Memory B cell (primary cell): ENCODE results near the gene TGFBI.
A peak's percentile ranks its signal among the peaks of the same experiment; 100 is the strongest.

Experiments used
- ATAC-seq: fragments of 150-1000 bp; cut with Tn5 transposase; 2 replicates; pipeline ENCODE4 v1.10.0; 2021; ENCODE audit warnings: low read depth, mild to moderate bottlenecking, moderate library complexity
- DNase-seq, 2 donors: peaks; one replicate each; pipeline ENCODE4 v3.0.0; 2022; ENCODE audit warnings: low spot score in 2 of 2
- H3K27ac Mint-ChIP-seq: one replicate; pipeline ENCODE4 v1.8.0; 2022; ENCODE audit warnings: mild to moderate bottlenecking, moderate library complexity, mixed read lengths
- H3K27me3 Mint-ChIP-seq: one replicate; pipeline ENCODE4 v1.8.0; 2022; ENCODE audit warnings: mixed read lengths
- H3K36me3 Mint-ChIP-seq: one replicate; pipeline ENCODE4 v1.8.0; 2022; ENCODE audit warnings: mild to moderate bottlenecking, mixed read lengths
- H3K4me1 Mint-ChIP-seq: one replicate; pipeline ENCODE4 v1.8.0; 2022; ENCODE audit warnings: mixed read lengths
- H3K4me3 Mint-ChIP-seq: one replicate; pipeline ENCODE4 v1.8.0; 2022; ENCODE audit warnings: mild to moderate bottlenecking, moderate library complexity, mixed read lengths
- H3K9me3 Mint-ChIP-seq: one replicate; pipeline ENCODE4 v1.8.0; 2022; ENCODE audit warnings: mixed read lengths

TGFBI gene

DNA sequence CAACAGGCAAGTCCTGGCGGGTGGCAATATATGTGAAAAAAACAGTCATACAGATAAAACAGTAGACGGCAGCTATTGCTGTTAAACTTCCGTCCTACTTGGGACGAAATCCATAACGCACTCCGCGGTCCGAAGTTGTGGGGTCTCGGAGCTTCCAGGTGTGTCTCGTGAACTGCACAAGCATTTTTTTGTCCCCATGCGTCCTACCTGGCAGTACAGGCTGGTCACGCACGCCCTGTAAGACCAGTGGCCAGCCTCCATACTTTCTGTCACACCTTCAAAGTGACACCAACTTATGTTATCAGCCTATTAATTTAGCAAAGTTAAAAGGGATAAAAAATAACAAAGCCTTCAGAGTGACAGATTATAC lies 51.3 kb downstream of the TGFBI start:
- Mint-ChIP-seq H3K4me3 (peak overlapping the region; percentile 76), H3K27ac (no peak overlapping the region), H3K27me3 (peaks cover 13% of the 10 kb centered on the region), H3K4me1 (peaks cover 7% of the 10 kb centered on the region), H3K9me3 (no peaks in the 10 kb centered on the region), H3K36me3 (no peaks in the 10 kb centered on the region)
- ATAC-seq (peak; percentile 9), DNase-seq (no peak)

- Mint-ChIP-seq H3K27ac (no peak overlapping the region), H3K36me3 (no peaks in the 10 kb centered on the region), H3K27me3 (peaks cover 13% of the 10 kb centered on the region), H3K9me3 (no peaks in the 10 kb centered on the region), H3K4me1 (peaks cover 7% of the 10 kb centered on the region), H3K4me3 (peak overlapping the region; percentile 76)
- DNase-seq: peak; percentile 41 to 43
- peak; percentile 96 for ATAC-seq
Observed at GRCh38 chr5:136080483-136081216, 51.9 kb downstream of the TGFBI start.

GRCh38 chr5:136081217-136081591 lies 52.4 kb downstream of the TGFBI start:
- no peak overlapping the region for H3K4me3 Mint-ChIP-seq
- H3K27ac Mint-ChIP-seq: no peak overlapping the region
- ATAC-seq: no peak

DNA sequence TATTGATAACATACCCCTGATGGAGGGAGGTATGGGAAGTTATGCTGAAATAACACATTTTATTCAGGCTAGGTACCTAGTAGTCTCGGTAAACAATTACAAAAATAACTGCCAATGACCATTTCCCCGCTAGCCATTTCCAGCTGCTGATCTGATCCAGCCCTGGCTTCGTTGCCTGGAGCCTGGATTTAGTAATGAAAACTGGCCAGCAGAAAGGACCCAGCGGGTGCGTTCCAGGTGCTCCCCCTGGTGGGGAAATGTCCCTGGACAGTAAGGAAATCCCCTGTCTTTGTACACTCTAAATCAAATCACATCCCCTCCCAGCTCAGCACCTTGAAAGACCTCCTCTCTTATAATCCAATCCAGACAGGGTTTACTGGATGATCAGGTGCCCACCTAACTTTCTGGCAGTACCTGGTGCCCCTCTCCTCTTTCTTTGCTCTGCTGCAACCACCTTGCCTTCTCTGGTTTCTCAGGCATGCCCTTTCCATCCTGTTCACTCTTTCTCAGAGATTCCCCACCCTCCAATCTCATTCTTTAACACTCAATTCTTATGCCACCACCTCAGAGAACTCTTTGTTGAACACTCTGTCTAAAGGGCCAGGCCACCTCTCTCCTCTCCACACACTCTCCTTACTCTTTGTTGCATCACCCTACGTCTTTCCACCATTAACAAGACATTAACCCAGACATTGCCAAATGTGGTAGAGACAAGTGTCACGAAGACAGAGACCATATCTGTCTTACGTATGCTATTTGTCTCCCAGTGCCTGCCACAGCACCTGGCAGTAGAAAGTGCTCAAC lies 53.8 kb downstream of the TGFBI start:
- Mint-ChIP-seq H3K4me1 (peaks cover 7% of the 10 kb centered on the region), H3K9me3 (no peaks in the 10 kb centered on the region), H3K27me3 (peaks cover 12% of the 10 kb centered on the region), H3K36me3 (no peaks in the 10 kb centered on the region), H3K4me3 (no peak overlapping the region), H3K27ac (no peak overlapping the region)
- ATAC-seq: no peak
- peak; percentile 25 to 51 for DNase-seq

More at GRCh38 chr5:136081217-136081591, 52.4 kb downstream of the TGFBI start:
- DNase-seq: no peak
- peaks cover 13% of the 10 kb centered on the region for H3K27me3 Mint-ChIP-seq
- peaks cover 7% of the 10 kb centered on the region for H3K4me1 Mint-ChIP-seq
- no peaks in the 10 kb centered on the region for H3K36me3 Mint-ChIP-seq
- H3K9me3 Mint-ChIP-seq: no peaks in the 10 kb centered on the region

DNA sequence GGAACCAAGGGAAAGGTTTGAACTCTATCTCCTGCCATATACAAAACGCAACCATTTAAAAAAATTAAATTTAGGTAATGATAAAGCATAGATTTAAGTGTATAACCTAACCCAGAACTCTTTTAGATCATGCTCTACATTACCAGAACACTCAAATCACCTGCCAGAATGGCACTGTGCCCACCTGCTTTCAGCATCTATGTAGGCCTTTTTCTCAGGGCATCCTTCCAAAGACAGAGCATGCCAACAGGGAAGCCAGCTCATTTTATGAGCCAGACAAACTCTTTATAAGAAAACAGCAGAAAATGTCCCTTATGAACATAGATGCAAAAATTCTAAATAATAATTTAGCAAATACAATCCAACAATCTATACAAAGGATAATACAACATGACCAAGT lies 55.9 kb downstream of the TGFBI start:
- DNase-seq (no peak), ATAC-seq (no peak)
- no peak overlapping the region for H3K27ac Mint-ChIP-seq
- no peak overlapping the region for H3K4me3 Mint-ChIP-seq
- H3K9me3 Mint-ChIP-seq: no peaks in the 10 kb centered on the region
- peaks cover 6% of the 10 kb centered on the region for H3K4me1 Mint-ChIP-seq
- peaks cover 3% of the 10 kb centered on the region for H3K27me3 Mint-ChIP-seq
- H3K36me3 Mint-ChIP-seq: no peaks in the 10 kb centered on the region

DNA sequence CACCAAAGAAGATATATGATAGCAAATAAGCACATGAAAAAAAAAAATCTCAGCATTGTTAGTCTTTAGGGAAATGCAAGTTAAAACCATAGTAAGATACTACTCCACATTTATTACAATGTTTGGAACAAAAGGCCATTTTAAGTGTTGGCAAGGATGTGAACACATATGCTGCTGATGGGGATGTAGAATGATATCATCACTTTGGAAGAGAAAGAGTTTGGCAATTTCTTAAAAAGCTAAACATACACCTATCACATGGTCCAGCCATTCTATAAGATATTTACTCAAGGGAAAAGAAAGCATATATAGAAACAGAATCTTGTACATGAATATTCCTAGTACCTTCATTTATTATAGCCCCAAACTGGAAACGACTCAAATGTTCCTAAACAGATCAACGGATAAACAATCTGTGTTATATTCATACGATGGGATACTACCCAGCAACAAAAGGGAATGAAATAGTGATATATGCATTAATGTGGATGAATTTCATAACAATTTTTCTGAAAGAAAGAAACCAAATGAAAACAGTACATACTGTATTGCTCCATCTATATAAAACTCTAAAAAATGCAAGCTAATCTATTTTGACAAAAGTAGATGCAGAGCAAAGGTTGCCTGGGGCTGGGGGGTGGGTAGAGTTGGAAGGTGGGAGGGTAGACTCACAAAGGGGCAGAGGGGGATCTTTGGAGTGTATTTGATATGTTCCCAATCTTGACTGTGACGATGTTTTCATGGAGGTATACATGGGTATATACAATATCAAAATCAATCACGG lies 58.2 kb downstream of the TGFBI start:
- Mint-ChIP-seq H3K9me3 (no peaks in the 10 kb centered on the region), H3K27me3 (no peaks in the 10 kb centered on the region), H3K4me3 (no peak overlapping the region), H3K27ac (no peak overlapping the region), H3K4me1 (no peaks in the 10 kb centered on the region), H3K36me3 (no peaks in the 10 kb centered on the region)
- ATAC-seq (no peak), DNase-seq (no peak)

DNA sequence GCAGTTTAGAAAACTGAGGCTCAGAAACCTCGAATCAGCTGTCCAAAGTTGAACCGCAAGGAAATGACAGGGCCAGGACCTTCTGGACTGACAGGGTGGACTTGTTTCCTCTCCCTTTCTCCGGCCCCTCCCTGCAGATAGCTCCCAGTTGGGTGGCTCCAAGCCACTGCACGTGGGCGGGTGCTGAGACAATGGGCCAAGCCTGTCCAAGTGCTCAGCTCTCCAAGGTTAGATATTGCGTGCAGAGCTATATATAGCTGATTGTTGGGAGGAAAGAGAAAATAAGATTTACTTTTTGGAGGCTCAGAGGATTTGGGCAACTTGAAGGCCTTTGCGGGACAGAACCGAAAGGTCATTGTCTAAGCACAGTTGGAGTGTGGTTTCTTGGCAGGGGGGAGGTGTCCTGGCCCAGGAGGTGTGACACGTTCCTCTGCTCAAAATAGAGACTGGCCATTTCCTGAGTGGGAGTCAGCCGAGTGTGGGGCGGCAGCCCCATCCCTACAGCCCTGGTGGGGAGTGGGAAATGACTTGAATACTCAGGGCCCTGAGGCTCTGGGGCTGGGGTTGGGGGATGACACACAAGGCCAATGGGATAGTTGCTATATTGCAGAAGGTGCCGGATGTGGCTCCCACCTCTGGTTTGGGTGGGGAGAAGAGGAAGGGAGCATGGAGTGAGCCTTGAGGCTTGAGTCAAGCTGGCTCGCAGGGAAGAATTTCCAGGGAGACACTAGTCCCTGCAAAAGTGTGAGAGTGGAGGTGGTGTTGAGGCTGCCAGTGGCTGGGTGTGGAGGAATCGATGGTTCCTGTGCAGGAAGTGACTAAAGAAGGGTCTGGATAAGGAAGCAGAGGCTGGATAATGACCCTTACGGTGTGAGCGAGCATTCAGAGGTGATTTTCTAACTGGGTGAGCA lies 59.4 kb downstream of the TGFBI start:
- H3K27me3 Mint-ChIP-seq: no peaks in the 10 kb centered on the region
- H3K36me3 Mint-ChIP-seq: no peaks in the 10 kb centered on the region
- H3K9me3 Mint-ChIP-seq: no peaks in the 10 kb centered on the region
- DNase-seq (no peak), ATAC-seq (no peak)
- H3K27ac Mint-ChIP-seq: no peak overlapping the region
- no peaks in the 10 kb centered on the region for H3K4me1 Mint-ChIP-seq
- H3K4me3 Mint-ChIP-seq: no peak overlapping the region

DNA sequence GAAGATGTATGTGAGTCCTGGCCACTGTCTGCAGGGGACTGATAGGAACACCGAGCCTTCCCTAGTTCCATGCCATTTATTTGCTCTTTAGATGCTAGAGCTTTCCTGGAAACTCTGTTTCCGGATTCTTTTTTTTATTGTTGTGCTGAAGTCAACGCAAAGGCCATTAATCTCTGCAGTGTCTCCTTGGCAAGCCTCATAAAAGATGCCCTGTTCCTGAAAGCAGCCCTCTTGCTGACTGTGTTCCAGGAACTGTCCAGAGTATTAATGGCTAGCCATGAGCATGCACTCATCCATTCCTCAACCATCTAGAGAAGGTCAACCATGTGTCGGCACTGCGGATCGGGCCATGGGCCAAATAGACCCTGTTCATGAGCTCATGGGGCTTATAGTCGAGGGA lies 61.0 kb downstream of the TGFBI start:
- Mint-ChIP-seq H3K4me1 (no peaks in the 10 kb centered on the region), H3K27me3 (peaks cover 2% of the 10 kb centered on the region), H3K4me3 (no peak overlapping the region), H3K27ac (no peak overlapping the region), H3K36me3 (no peaks in the 10 kb centered on the region), H3K9me3 (no peaks in the 10 kb centered on the region)
- DNase-seq (no peak), ATAC-seq (no peak)

GRCh38 chr5:136090319-136090718 lies 61.5 kb downstream of the TGFBI start:
- peaks cover 2% of the 10 kb centered on the region for H3K27me3 Mint-ChIP-seq
- no peaks in the 10 kb centered on the region for H3K4me1 Mint-ChIP-seq
- no peaks in the 10 kb centered on the region for H3K9me3 Mint-ChIP-seq
- DNase-seq (no peak), ATAC-seq (no peak)
- no peaks in the 10 kb centered on the region for H3K36me3 Mint-ChIP-seq
- no peak overlapping the region for H3K27ac Mint-ChIP-seq
- no peak overlapping the region for H3K4me3 Mint-ChIP-seq

GRCh38 chr5:136094189-136094912 lies 65.6 kb downstream of the TGFBI start:
- no peaks in the 10 kb centered on the region for H3K9me3 Mint-ChIP-seq
- no peaks in the 10 kb centered on the region for H3K36me3 Mint-ChIP-seq
- peaks cover 2% of the 10 kb centered on the region for H3K27me3 Mint-ChIP-seq
- no peaks in the 10 kb centered on the region for H3K4me1 Mint-ChIP-seq
- no peak overlapping the region for H3K4me3 Mint-ChIP-seq
- H3K27ac Mint-ChIP-seq: no peak overlapping the region
- ATAC-seq: no peak
- no peak for DNase-seq

DNA sequence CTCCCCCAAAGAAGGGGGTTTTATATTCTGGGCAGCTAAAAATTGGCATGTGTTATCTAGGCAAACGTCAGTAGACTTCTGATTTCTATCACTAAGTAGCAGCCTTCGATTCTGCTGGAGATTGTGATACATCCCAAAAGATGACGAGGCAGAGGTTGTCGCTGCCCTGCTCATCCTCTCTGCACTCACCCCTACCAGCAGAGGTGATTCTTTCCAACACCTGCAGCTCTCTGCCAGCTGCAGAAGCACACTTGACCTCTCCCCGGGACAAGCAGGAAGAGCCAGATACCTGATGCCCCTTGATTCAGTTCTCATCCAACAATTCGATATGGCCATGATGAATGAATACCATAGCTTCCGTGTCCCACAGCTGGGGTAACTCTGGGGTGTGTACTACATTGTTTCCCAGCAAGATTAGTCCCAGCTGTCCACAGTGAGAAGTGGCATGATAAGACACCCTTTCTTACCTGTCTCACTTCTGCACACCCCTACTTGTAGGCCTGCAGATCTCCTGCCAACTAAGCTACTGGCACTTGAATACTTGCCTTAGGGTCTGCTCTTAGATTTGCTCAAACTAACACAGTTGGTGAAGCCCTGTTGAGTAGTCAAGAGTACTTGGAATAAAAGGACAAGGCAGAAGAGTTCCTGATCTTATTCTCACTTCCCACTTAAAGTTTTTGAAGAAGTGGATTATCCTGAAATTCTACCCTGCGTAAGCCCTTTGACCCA lies 66.3 kb downstream of the TGFBI start:
- no peaks in the 10 kb centered on the region for H3K36me3 Mint-ChIP-seq
- H3K27ac Mint-ChIP-seq: no peak overlapping the region
- H3K27me3 Mint-ChIP-seq: peaks cover 2% of the 10 kb centered on the region
- no peak overlapping the region for H3K4me3 Mint-ChIP-seq
- DNase-seq (no peak), ATAC-seq (no peak)
- no peaks in the 10 kb centered on the region for H3K9me3 Mint-ChIP-seq
- no peaks in the 10 kb centered on the region for H3K4me1 Mint-ChIP-seq

DNA sequence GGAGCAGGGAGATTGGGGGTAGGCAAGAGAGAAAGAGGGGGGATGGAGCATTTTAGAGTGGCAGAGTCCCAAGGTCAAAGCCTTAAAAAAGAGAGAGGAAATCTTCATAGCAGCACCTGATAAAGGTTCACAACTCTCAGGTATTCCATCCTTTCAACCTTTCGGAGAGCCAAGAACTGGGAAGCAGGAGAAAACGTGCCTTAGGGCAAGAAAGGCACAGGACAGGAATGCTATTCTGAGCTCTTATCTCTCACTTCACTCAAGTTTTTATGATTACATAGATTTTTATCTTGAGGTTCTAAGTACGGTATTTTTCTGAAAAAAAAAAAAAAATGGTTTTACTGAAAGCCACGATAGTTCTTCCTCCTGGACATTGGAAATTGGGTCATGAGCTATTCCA lies 69.4 kb downstream of the TGFBI start:
- Mint-ChIP-seq H3K27ac (no peak overlapping the region), H3K36me3 (no peaks in the 10 kb centered on the region), H3K4me3 (no peak overlapping the region), H3K27me3 (peaks cover 2% of the 10 kb centered on the region), H3K9me3 (no peaks in the 10 kb centered on the region), H3K4me1 (no peaks in the 10 kb centered on the region)
- DNase-seq (no peak), ATAC-seq (no peak)
